HG03575 (cell line): ENCODE data around the gene PAX4.
"Not testable (repeated sequence)": the region's sequence is repeated elsewhere in the genome, so short reads cannot be mapped to it uniquely, and the experiment has no call there.

Experiments
- ATAC-seq: cut with Tn5 transposase; IDR thresholded peaks from one replicate; pipeline ENCODE4 v1.9.1; 2021; ENCODE audit not compliant: unreplicated experiment, insufficient number of reproducible peaks, low FRiP score; ENCODE audit errors: extremely low read depth

Gene PAX4

GRCh38 chr7:127589896-127590295, 28.0 kb downstream of the PAX4 start:
- no peak for ATAC-seq

GRCh38 chr7:127588697-127589482, 29.1 kb downstream of the PAX4 start:
- no peak for ATAC-seq

- peak; percentile 30 for ATAC-seq
Measured at GRCh38 chr7:127588019-127588696, 29.8 kb downstream of the PAX4 start, which contains the start of gene ARF5. TSS of gene ARF5 (plus strand) at chr7:127588411. CDS start at chr7:127588499, 88 bp downstream.

- no peak for ATAC-seq
Measured at GRCh38 chr7:127587663-127588018, 30.3 kb downstream of the PAX4 start.

GRCh38 chr7:127586346-127586745, 31.6 kb downstream of the PAX4 start:
- ATAC-seq: no peak

GRCh38 chr7:127585044-127585953, 32.6 kb downstream of the PAX4 start, which contains the start of gene GCC1:
TSS of gene GCC1 (minus strand) at chr7:127585596. CDS start at chr7:127585182, 414 bp downstream.
- peak; percentile 70 for ATAC-seq

- ATAC-seq: no peak
Measured at GRCh38 chr7:127584648-127585043, 33.3 kb downstream of the PAX4 start.

GRCh38 chr7:127582361-127582760, 35.6 kb downstream of the PAX4 start:
- ATAC-seq: no peak

- no peak for ATAC-seq
Measured at GRCh38 chr7:127581716-127582115, 36.2 kb downstream of the PAX4 start.

- ATAC-seq: no peak
Measured at GRCh38 chr7:127580612-127581011, 37.3 kb downstream of the PAX4 start.

GRCh38 chr7:127578711-127579275, 39.1 kb downstream of the PAX4 start:
- no peak for ATAC-seq

GRCh38 chr7:127578036-127578684, 39.8 kb downstream of the PAX4 start:
- ATAC-seq: no peak

GRCh38 chr7:127571741-127572505, 46.0 kb downstream of the PAX4 start:
- no peak for ATAC-seq

- ATAC-seq: not testable (repeated sequence)
Measured at GRCh38 chr7:127568034-127568433, 49.9 kb downstream of the PAX4 start.

GRCh38 chr7:127566242-127566641, 51.7 kb downstream of the PAX4 start:
- no peak for ATAC-seq
